Osteoblast (primary cell): Measurements from ENCODE around the gene TIMM17A. TPM values are rescaled to one million over a fixed set of nuclear protein-coding genes. Genes with fewer than 3 reads are reported as not detected.

ENCODE experiments used
- DNase-seq: peaks from one replicate; pipeline ENCODE4 v3.0.0; 2011; ENCODE audit warnings: low spot score, mixed read lengths; ENCODE audit not compliant: insufficient read length; ENCODE audit errors: missing footprints
- H2AFZ ChIP-seq: 2 replicates; pipeline ENCODE4 v1.6.0; 2011; ENCODE audit warnings: mild to moderate bottlenecking, low read length
- H3K27ac ChIP-seq: 2 replicates; pipeline ENCODE4 v1.5.1; 2011; ENCODE audit warnings: mild to moderate bottlenecking, low read depth, low read length, moderate library complexity
- H3K27me3 ChIP-seq: 2 replicates; pipeline ENCODE4 v1.6.0; 2012; ENCODE audit warnings: mild to moderate bottlenecking, control low read depth, inconsistent platforms, low read length, moderate library complexity; ENCODE audit not compliant: insufficient read depth
- H3K36me3 ChIP-seq: 2 replicates; pipeline ENCODE4 v1.5.1; 2011; ENCODE audit warnings: mild to moderate bottlenecking, low read length, control low read depth, moderate library complexity; ENCODE audit not compliant: insufficient read depth
- H3K4me1 ChIP-seq: 2 replicates; pipeline ENCODE4 v1.5.1; 2011; ENCODE audit warnings: mild to moderate bottlenecking, low read length, control low read depth, moderate library complexity; ENCODE audit not compliant: insufficient read depth
- H3K4me2 ChIP-seq: 2 replicates; pipeline ENCODE4 v1.6.0; 2011; ENCODE audit warnings: mild to moderate bottlenecking, low read length; ENCODE audit not compliant: insufficient read depth
- H3K4me3 ChIP-seq: fragments of 200-600 bp; sonication (generic); 3 replicates; pipeline ENCODE4 v1.5.1; 2012; ENCODE audit warnings: mild to moderate bottlenecking, low read length, inconsistent platforms; ENCODE audit not compliant: insufficient read depth
- H3K79me2 ChIP-seq: 2 replicates; pipeline ENCODE4 v1.6.0; 2012; ENCODE audit warnings: mild to moderate bottlenecking, low read length, control low read depth, inconsistent platforms; ENCODE audit not compliant: insufficient read depth
- H3K9me3 ChIP-seq: 2 replicates; pipeline ENCODE4 v1.5.1; 2011; ENCODE audit warnings: low read depth, low read length, control low read depth
- H4K20me1 ChIP-seq: 2 replicates; pipeline ENCODE4 v1.6.0; 2012; ENCODE audit warnings: mild to moderate bottlenecking, low read length, control low read depth; ENCODE audit not compliant: insufficient read depth
- CTCF ChIP-seq: IDR thresholded peaks from 2 replicates; pipeline ENCODE4 v1.5.1; 2011; ENCODE audit warnings: mild to moderate bottlenecking, low read depth, low read length, moderate library complexity; ENCODE audit errors: extremely low read depth
- total RNA-seq: library from RNA; depleted of rRNA; stranded (reverse); fragments of >200 nt; gene quantifications from 2 replicates; pipeline ENCODE4 v1.2.3, GENCODE V29; 2012

Gene TIMM17A
- total RNA-seq, 1 donor: 38.7 TPM

- H3K36me3 ChIP-seq: no peaks in the 10 kb centered on the region
- peak overlapping the region; percentile 99 for H3K4me2 ChIP-seq
- no peaks in the 10 kb centered on the region for H3K9me3 ChIP-seq
- DNase-seq: peak; percentile 98
- H2AFZ ChIP-seq: peak overlapping the region; percentile 90
- peak overlapping the region; percentile 42 for H3K27ac ChIP-seq
- H3K27me3 ChIP-seq: no peaks in the 10 kb centered on the region
- TF ChIP-seq CTCF: no peak
- peaks cover 13% of the 10 kb centered on the region for H3K4me1 ChIP-seq
- peak overlapping the region; percentile 81 for H3K4me3 ChIP-seq
- H3K79me2 ChIP-seq: peaks cover 41% of the 10 kb centered on the region
- H4K20me1 ChIP-seq: peaks cover 20% of the 10 kb centered on the region
Observed at GRCh38 chr1:201982082-201982622, 26.8 kb downstream of the TIMM17A start.

- Histone ChIP-seq H3K9me3 (no peaks in the 10 kb centered on the region), H3K4me2 (peak within 1 kb of the TSS; percentile 99), H3K4me1 (peaks cover 13% of the 10 kb centered on the region), H4K20me1 (peaks cover 20% of the 10 kb centered on the region), H3K79me2 (peaks cover 45% of the 10 kb centered on the region), H3K36me3 (no peaks in the 10 kb centered on the region), H3K27ac (peak within 1 kb of the TSS; percentile 49), H3K27me3 (no peaks in the 10 kb centered on the region), H2AFZ (peak within 1 kb of the TSS; percentile 90), H3K4me3 (peak within 1 kb of the TSS; percentile 81)
- no peak for TF ChIP-seq CTCF
- DNase-seq: peak; percentile 98
Observed at GRCh38 chr1:201982623-201983379, 27.5 kb downstream of the TIMM17A start, which contains the start of gene RNPEP. Gene RNPEP, plus strand, starts transcription at chr1:201982648. Its CDS starts 19 bp downstream, at chr1:201982667.

- Histone ChIP-seq H3K4me3 (peak overlapping the region; percentile 81), H3K4me1 (peaks cover 13% of the 10 kb centered on the region), H3K36me3 (no peaks in the 10 kb centered on the region), H3K27me3 (no peaks in the 10 kb centered on the region), H4K20me1 (peaks cover 21% of the 10 kb centered on the region), H3K4me2 (peak overlapping the region; percentile 99), H3K9me3 (no peaks in the 10 kb centered on the region), H2AFZ (peak overlapping the region; percentile 89), H3K27ac (peak overlapping the region; percentile 49), H3K79me2 (peaks cover 47% of the 10 kb centered on the region)
- DNase-seq: no peak
- TF ChIP-seq CTCF: no peak
Observed at GRCh38 chr1:201983380-201983805, 28.1 kb downstream of the TIMM17A start.

- no peak for DNase-seq
- Histone ChIP-seq H3K36me3 (peaks cover 8% of the 10 kb centered on the region), H4K20me1 (peaks cover 26% of the 10 kb centered on the region), H3K27me3 (no peaks in the 10 kb centered on the region), H3K27ac (no peak overlapping the region), H3K4me1 (peaks cover 13% of the 10 kb centered on the region), H3K4me3 (no peak overlapping the region), H3K4me2 (no peak overlapping the region), H3K79me2 (peaks cover 54% of the 10 kb centered on the region), H3K9me3 (no peaks in the 10 kb centered on the region), H2AFZ (no peak overlapping the region)
- TF ChIP-seq CTCF: no peak
Observed at GRCh38 chr1:201984446-201984845, 29.1 kb downstream of the TIMM17A start.
